Smooth muscle cell (in vitro differentiated cells): ENCODE measurements around the gene ZEB2. TPM values are rescaled to one million over a fixed set of nuclear protein-coding genes. Genes with fewer than 3 reads are reported as not detected.

ENCODE experiments used
- DNase-seq: peaks from one replicate; lab custom pipeline; 2025; ENCODE audit not compliant: unreplicated experiment; lab: John Stamatoyannopoulos, UW
- H2AFZ ChIP-seq: fragments of 200-600 bp; sonication (generic); 2 replicates; pipeline ENCODE4 v1.6.0; 2016; ENCODE audit warnings: antibody characterized with exemption, low read depth, mild to moderate bottlenecking
- H3F3A ChIP-seq: fragments of 200-600 bp; sonication (generic); 2 replicates; pipeline ENCODE4 v1.6.0; 2017; ENCODE audit warnings: antibody characterized with exemption, low read depth
- H3K27ac ChIP-seq: fragments of 200-600 bp; sonication (generic); 2 replicates; pipeline ENCODE4 v1.5.1; 2016; ENCODE audit warnings: low read depth, mild to moderate bottlenecking
- H3K27me3 ChIP-seq: fragments of 200-600 bp; sonication (generic); 2 replicates; pipeline ENCODE4 v1.6.1; 2016; ENCODE audit warnings: low read depth, mild to moderate bottlenecking
- H3K36me3 ChIP-seq: fragments of 200-600 bp; sonication (generic); 2 replicates; pipeline ENCODE4 v1.5.1; 2016; ENCODE audit warnings: low read depth
- H3K4me1 ChIP-seq: fragments of 200-600 bp; sonication (generic); 2 replicates; pipeline ENCODE4 v1.5.1; 2016; ENCODE audit warnings: low read depth
- H3K4me2 ChIP-seq: fragments of 200-600 bp; sonication (generic); 2 replicates; pipeline ENCODE4 v1.6.0; 2016; ENCODE audit warnings: mild to moderate bottlenecking
- H3K4me3 ChIP-seq: fragments of 200-600 bp; sonication (generic); 2 replicates; pipeline ENCODE4 v1.5.1; 2016; ENCODE audit warnings: mild to moderate bottlenecking
- H3K79me2 ChIP-seq: fragments of 200-600 bp; sonication (generic); 2 replicates; pipeline ENCODE4 v1.6.0; 2016; ENCODE audit warnings: low read depth, mild to moderate bottlenecking
- H3K9ac ChIP-seq: fragments of 200-600 bp; sonication (generic); 2 replicates; pipeline ENCODE4 v1.6.0; 2016; ENCODE audit warnings: low read depth
- H3K9me3 ChIP-seq: fragments of 200-600 bp; sonication (generic); replicated peaks from 2 replicates; pipeline ENCODE4 v1.5.1; 2016; ENCODE audit warnings: low read depth
- H4K20me1 ChIP-seq: fragments of 200-600 bp; sonication (generic); 2 replicates; pipeline ENCODE4 v1.6.0; 2016; ENCODE audit warnings: low read depth
- CTCF ChIP-seq: fragments of 200-600 bp; sonication (generic); IDR thresholded peaks from 2 replicates; pipeline ENCODE4 v1.5.1; 2017; ENCODE audit warnings: borderline replicate concordance, mild to moderate bottlenecking, antibody characterized with exemption; ENCODE audit not compliant: insufficient read depth, poor library complexity, severe bottlenecking
- WGBS: methylation state at CpG from one replicate; pipeline ENCODE4 v1.1.7; 2016; ENCODE audit warnings: low lambda C conversion rate; 5-methylcytosine and 5-hydroxymethylcytosine counted together
- polyA plus RNA-seq: library from polyadenylated mRNA; unstranded; fragments of >200 nt; fragmentation: Nextera tagmentation; extraction: Ambion mirVana; gene quantifications from 2 replicates; pipeline ENCODE4 v1.2.1, GENCODE V29; 2016
- total RNA-seq: library from RNA; depleted of rRNA; stranded (reverse); fragments of >200 nt; gene quantifications from 2 replicates; pipeline ENCODE4 v1.2.3, GENCODE V29; 2014

ZEB2 gene
- total and polyA plus RNA-seq, 2 experiments from 2014 or later: 67.5 to 148 TPM

- no peaks in the 10 kb centered on the region for H3K27me3 ChIP-seq
- H3K4me2 ChIP-seq: no peak overlapping the region
- H3K36me3 ChIP-seq: no peaks in the 10 kb centered on the region
- H4K20me1 ChIP-seq: peaks cover 77% of the 10 kb centered on the region
- peak overlapping the region; percentile 93 for H3K27ac ChIP-seq
- no peak for DNase-seq
- peaks cover 56% of the 10 kb centered on the region for H3K4me1 ChIP-seq
- H3K79me2 ChIP-seq: peaks cover 100% of the 10 kb centered on the region
- H2AFZ ChIP-seq: no peak overlapping the region
- no peak overlapping the region for H3K4me3 ChIP-seq
- 93% methylated on average over 8 of the region's 8 CpGs for WGBS
- H3K9me3 ChIP-seq: no peaks in the 10 kb centered on the region
- H3K9ac ChIP-seq: no peak overlapping the region
- TF ChIP-seq CTCF: no peak
- peaks cover 22% of the 10 kb centered on the region for H3F3A ChIP-seq
Observed at GRCh38 chr2:144438801-144439631, 80.9 kb downstream of the ZEB2 start.

GRCh38 chr2:144437636-144438035 lies 82.3 kb downstream of the ZEB2 start:
- WGBS: 60% methylated on average over 4 of the region's 4 CpGs
- H3K27ac ChIP-seq: peak overlapping the region; percentile 93
- H3K4me1 ChIP-seq: peaks cover 57% of the 10 kb centered on the region
- H3K27me3 ChIP-seq: no peaks in the 10 kb centered on the region
- H3K9me3 ChIP-seq: no peaks in the 10 kb centered on the region
- no peak overlapping the region for H3K4me2 ChIP-seq
- no peak for DNase-seq
- H3K36me3 ChIP-seq: no peaks in the 10 kb centered on the region
- H3F3A ChIP-seq: peaks cover 27% of the 10 kb centered on the region
- no peak for TF ChIP-seq CTCF
- peaks cover 100% of the 10 kb centered on the region for H3K79me2 ChIP-seq
- no peak overlapping the region for H2AFZ ChIP-seq
- H4K20me1 ChIP-seq: peaks cover 84% of the 10 kb centered on the region
- no peak overlapping the region for H3K9ac ChIP-seq
- H3K4me3 ChIP-seq: no peak overlapping the region

GRCh38 chr2:144434425-144435222 lies 85.3 kb downstream of the ZEB2 start:
- no peak for DNase-seq
- Histone ChIP-seq H3K4me2 (peak overlapping the region; percentile 75), H3K79me2 (peaks cover 92% of the 10 kb centered on the region)

More at GRCh38 chr2:144434425-144435222, 85.3 kb downstream of the ZEB2 start:
- Histone ChIP-seq H3K9ac (no peak overlapping the region), H3K4me1 (peaks cover 54% of the 10 kb centered on the region), H3K4me3 (no peak overlapping the region), H3K27me3 (no peaks in the 10 kb centered on the region), H3K27ac (peak overlapping the region; percentile 93), H3K9me3 (no peaks in the 10 kb centered on the region), H3K36me3 (no peaks in the 10 kb centered on the region), H4K20me1 (peaks cover 95% of the 10 kb centered on the region), H2AFZ (no peak overlapping the region), H3F3A (peaks cover 29% of the 10 kb centered on the region)
- 76% methylated on average over 4 of the region's 4 CpGs for WGBS
- TF ChIP-seq CTCF: no peak
